IMR-90 (cell line): ENCODE data around the gene CDC14A. TPM values are rescaled to one million over a fixed set of nuclear protein-coding genes. Genes with fewer than 3 reads are reported as not detected.

Experiments
- ATAC-seq: fragments of 200-7000 bp; cut with Tn5 transposase; 2 replicates; pipeline ENCODE4 v1.9.1; 2020; ENCODE audit warnings: low read depth, mild to moderate bottlenecking, moderate library complexity
- BruUV-seq: library from RNA; stranded (reverse); fragments of 400-500 nt; replicated peaks from 2 replicates; lab custom pipeline; 2021; lab: Mats Ljungman, UMichigan
- CTCF ChIA-PET: fragments of 300-600 bp; formaldehyde crosslinking; extraction: SDS; loops from one replicate; lab custom pipeline; 2021; ENCODE audit warnings: antibody characterized with exemption; lab: Yijun Ruan, JAX
- POLR2A ChIA-PET: fragments of 300-600 bp; sonication (Branson Sonifier 250); formaldehyde crosslinking; loops from one replicate; lab custom pipeline; 2022; ENCODE audit warnings: antibody characterized with exemption; ENCODE audit not compliant: unreplicated experiment; lab: Charles Lee
- DNase-seq: peaks from one replicate; pipeline ENCODE4 v3.0.0; 2013
- H2AFZ ChIP-seq: replicated peaks from 2 replicates; pipeline ENCODE3; 2013; ENCODE audit warnings: low read length, mild to moderate bottlenecking; ENCODE audit not compliant: poor library complexity
- H2AK5ac ChIP-seq: 2 replicates; pipeline ENCODE4 v1.6.1; 2013; ENCODE audit warnings: low read depth, low read length, inconsistent platforms
- H2AK9ac ChIP-seq: replicated peaks from 2 replicates; pipeline ENCODE3; 2013; ENCODE audit warnings: mild to moderate bottlenecking, low read depth, low read length, moderate library complexity; ENCODE audit not compliant: poor library complexity
- H2BK120ac ChIP-seq: 2 replicates; pipeline ENCODE4 v1.6.1; 2013; ENCODE audit warnings: low read depth, low read length, inconsistent platforms
- H2BK15ac ChIP-seq: 3 replicates; pipeline ENCODE4 v1.6.1; 2013; ENCODE audit warnings: low read depth, low read length, inconsistent platforms
- H2BK20ac ChIP-seq: 2 replicates; pipeline ENCODE4 v1.6.1; 2013; ENCODE audit warnings: low read depth, mild to moderate bottlenecking, inconsistent platforms, low read length, moderate library complexity
- H2BK5ac ChIP-seq: 2 replicates; pipeline ENCODE4 v1.6.1; 2013; ENCODE audit warnings: mild to moderate bottlenecking, low read depth, low read length, inconsistent platforms; ENCODE audit not compliant: poor library complexity, severe bottlenecking
- H3K14ac ChIP-seq: replicated peaks from 2 replicates; pipeline ENCODE4 v1.6.1; 2013; ENCODE audit warnings: low read depth, low read length, inconsistent platforms
- H3K18ac ChIP-seq: 2 replicates; pipeline ENCODE4 v1.6.1; 2013; ENCODE audit warnings: low read depth, low read length, control low read depth
- H3K23ac ChIP-seq: 2 replicates; pipeline ENCODE4 v1.6.1; 2013; ENCODE audit warnings: low read depth, low read length, inconsistent platforms
- H3K27ac ChIP-seq: 2 replicates; pipeline ENCODE4 v1.5.1; 2013; ENCODE audit warnings: mild to moderate bottlenecking, control low read depth, low read length; ENCODE audit not compliant: insufficient read depth
- H3K27me3 ChIP-seq: 2 replicates; pipeline ENCODE4 v1.6.1; 2013; ENCODE audit warnings: low read length; ENCODE audit not compliant: control insufficient read depth, insufficient read depth
- H3K36me3 ChIP-seq: 2 replicates; pipeline ENCODE4 v1.6.1; 2013; ENCODE audit warnings: low read length, mixed read lengths; ENCODE audit not compliant: control insufficient read depth, insufficient read depth
- H3K4ac ChIP-seq: 2 replicates; pipeline ENCODE4 v1.6.1; 2013; ENCODE audit warnings: low read depth, low read length, inconsistent platforms
- H3K4me1 ChIP-seq: 2 replicates; pipeline ENCODE4 v1.6.1; 2013; ENCODE audit warnings: low read length, mixed read lengths; ENCODE audit not compliant: control insufficient read depth, insufficient read depth
- H3K4me2 ChIP-seq: 2 replicates; pipeline ENCODE4 v1.6.1; 2013; ENCODE audit warnings: low read depth, mild to moderate bottlenecking, control low read depth, low read length, moderate library complexity
- H3K4me3 ChIP-seq: 2 replicates; pipeline ENCODE4 v1.5.1; 2013; ENCODE audit warnings: low read depth, mild to moderate bottlenecking, control low read depth, low read length, moderate library complexity; ENCODE audit not compliant: insufficient read depth
- H3K56ac ChIP-seq: 2 replicates; pipeline ENCODE4 v1.6.1; 2013; ENCODE audit warnings: low read length, inconsistent platforms; ENCODE audit not compliant: insufficient read depth; ENCODE audit errors: extremely low read depth
- H3K79me1 ChIP-seq, 2 experiments: 2 replicates each; pipeline ENCODE4 v1.6.1; 2013; ENCODE audit warnings: low read length in 2 of 2, inconsistent platforms in 1 of 2, low read depth in 1 of 2
- H3K9ac ChIP-seq: 2 replicates; pipeline ENCODE4 v1.6.1; 2013; ENCODE audit warnings: low read depth, low read length, control low read depth
- H3K9me1 ChIP-seq: 2 replicates; pipeline ENCODE4 v1.6.1; 2013; ENCODE audit warnings: low read length, inconsistent platforms; ENCODE audit not compliant: insufficient read depth
- H3K9me3 ChIP-seq: 2 replicates; pipeline ENCODE4 v1.6.1; 2013; ENCODE audit warnings: low read length; ENCODE audit not compliant: control insufficient read depth, insufficient read depth
- H4K20me1 ChIP-seq: 2 replicates; pipeline ENCODE4 v1.6.1; 2013; ENCODE audit warnings: low read length, inconsistent platforms; ENCODE audit not compliant: insufficient read depth
- H4K5ac ChIP-seq: 2 replicates; pipeline ENCODE4 v1.6.1; 2013; ENCODE audit warnings: mild to moderate bottlenecking, low read depth, low read length, control low read depth
- H4K8ac ChIP-seq, 2 experiments: 2 replicates each; pipeline ENCODE4 v1.6.1; 2013; ENCODE audit warnings: low read depth in 2 of 2, low read length in 2 of 2, control low read depth in 1 of 2, inconsistent platforms in 1 of 2
- H4K91ac ChIP-seq: 2 replicates; pipeline ENCODE4 v1.6.1; 2013; ENCODE audit warnings: low read depth, low read length, inconsistent platforms; ENCODE audit not compliant: insufficient read depth
- BHLHE40 ChIP-seq: fragments of 150-350 bp; IDR thresholded peaks from 2 replicates; pipeline ENCODE4 v1.6.1; 2016; ENCODE audit warnings: mild to moderate bottlenecking, low read depth, low read length
- CEBPB ChIP-seq: IDR thresholded peaks from 2 replicates; pipeline ENCODE4 v1.6.1; 2012; ENCODE audit warnings: low read depth, low read length, improper control_type of control experiment
- CHD1 ChIP-seq: IDR thresholded peaks from 2 replicates; pipeline ENCODE4 v1.6.1; 2012; ENCODE audit warnings: low read depth, low read length, improper control_type of control experiment
- MAFK ChIP-seq: IDR thresholded peaks from 2 replicates; pipeline ENCODE4 v1.6.1; 2012; ENCODE audit warnings: low read depth, low read length, improper control_type of control experiment
- NFE2L2 ChIP-seq: fragments of 150-350 bp; IDR thresholded peaks from 2 replicates; pipeline ENCODE4 v1.6.1; 2016; ENCODE audit warnings: low read depth, mild to moderate bottlenecking, low read length
- POLR2A ChIP-seq: IDR thresholded peaks from 2 replicates; pipeline ENCODE4 v1.6.1; 2012; ENCODE audit warnings: mild to moderate bottlenecking, low read depth, low read length
- RAD21 ChIP-seq: IDR thresholded peaks from 2 replicates; pipeline ENCODE4 v1.6.1; 2012; ENCODE audit warnings: low read length, improper control_type of control experiment
- RCOR1 ChIP-seq: IDR thresholded peaks from 2 replicates; pipeline ENCODE4 v1.6.1; 2012; ENCODE audit warnings: mild to moderate bottlenecking, low read length, improper control_type of control experiment; ENCODE audit not compliant: insufficient replicate concordance
- RFX5 ChIP-seq: IDR thresholded peaks from 2 replicates; pipeline ENCODE4 v1.8.0; 2012; ENCODE audit warnings: low read depth, mild to moderate bottlenecking, low read length, moderate library complexity
- dilution Hi-C: fragments of 300-500 bp; cut with HindIII; formaldehyde crosslinking; loops from one replicate; pipeline ENCODE4 v1.14.3; 2018; ENCODE audit warnings: low sequenced_read_pairs; ENCODE audit not compliant: unreplicated experiment
- in situ Hi-C: fragments of 300-500 bp; cut with MboI; formaldehyde crosslinking; loops from 3 replicates; pipeline ENCODE4 v1.14.3; 2019; ENCODE audit warnings: low sequenced_read_pairs, inconsistent platforms, mixed read lengths
- intact Hi-C: fragments of 100-400 bp; cut with micrococcal nuclease; formaldehyde crosslinking; loops from 2 replicates; pipeline ENCODE4 v1.10.0; 2022
- polyA plus RNA-seq, 3 experiments: library from polyadenylated mRNA; depleted of rRNA; stranded (reverse); fragments of >200 nt; gene quantifications; 2 replicates each; pipeline ENCODE4 v1.2.3, GENCODE V29; 2012; ENCODE audit warnings: low replicate concordance in 1 of 3
- total RNA-seq: library from RNA; depleted of rRNA; stranded (reverse); fragments of >200 nt; gene quantifications from 2 replicates; pipeline ENCODE4 v1.2.3, GENCODE V29; 2012
- TF ChIP-seq, protein P1 (sequence below): fragments of 150-350 bp; IDR thresholded peaks from 2 replicates; pipeline ENCODE4 v1.6.1; 2016; ENCODE audit warnings: low read depth, mild to moderate bottlenecking, low read length, moderate library complexity, borderline replicate concordance
- TF ChIP-seq, protein P2 (sequence below): conservative IDR thresholded peaks from 2 replicates; pipeline ENCODE4 v1.5.1; 2012; ENCODE audit warnings: mild to moderate bottlenecking, low read depth, low read length, improper control_type of control experiment
- TF ChIP-seq, protein P3 (sequence below): fragments of 150-350 bp; IDR thresholded peaks from 2 replicates; pipeline ENCODE4 v1.6.1; 2017; ENCODE audit warnings: mild to moderate bottlenecking, antibody characterized with exemption, low read length, low read depth

Gene CDC14A
- total and polyA plus RNA-seq, 2 of the 4 experiments (the other 2 are of a cell fraction): 1.7 to 3.0 TPM

DNA sequence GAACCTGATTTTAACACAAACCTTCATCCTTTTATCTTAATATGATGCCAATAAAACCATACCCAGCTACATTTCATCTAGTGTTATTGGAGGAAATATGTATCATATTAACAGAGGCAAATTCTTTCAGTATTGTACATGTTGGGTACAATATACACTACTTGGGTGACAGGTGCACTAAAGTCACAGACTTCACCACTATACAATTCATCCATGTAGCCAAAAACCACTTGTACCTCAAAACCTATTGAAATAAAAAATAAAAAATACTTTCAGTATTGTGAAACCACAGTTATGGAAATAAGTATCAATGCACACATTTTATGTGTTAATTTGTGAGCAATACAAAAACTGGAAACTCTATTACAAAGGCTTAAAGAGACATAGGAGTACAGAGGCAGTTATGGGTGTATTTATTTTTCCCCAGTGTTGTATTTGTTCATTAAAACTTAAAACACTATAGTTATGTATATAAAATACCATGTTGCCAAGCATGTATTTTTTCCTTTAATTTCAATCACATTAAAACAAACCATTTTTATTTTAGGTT, 160.6 kb downstream of the CDC14A start:
- Histone ChIP-seq H2AK5ac (no peak overlapping the region), H2BK5ac (no peak overlapping the region), H4K91ac (no peak overlapping the region), H3K9me1 (peaks cover 3% of the 10 kb centered on the region), H3K18ac (no peak overlapping the region), H3K14ac (no peak overlapping the region), H2BK120ac (no peak overlapping the region), H3K9me3 (no peaks in the 10 kb centered on the region), H3K79me1 (peaks cover 0 to 3% of the 10 kb centered on the region in 2 experiments; a peak in 1 of 4 replicates), H2BK20ac (no peak overlapping the region), H3K36me3 (peaks cover 4% of the 10 kb centered on the region; the same call in 1 of the 2 replicates), H3K4me1 (peaks cover 6% of the 10 kb centered on the region), H2AFZ (no peak overlapping the region), H4K20me1 (no peaks in the 10 kb centered on the region), H3K4me2 (no peak overlapping the region), H3K23ac (no peak overlapping the region), H4K5ac (no peak overlapping the region), H3K56ac (no peak overlapping the region), H3K9ac (no peak overlapping the region), H2BK15ac (no peak overlapping the region), H3K4ac (no peak overlapping the region), H4K8ac (no peak overlapping the region), H3K27ac (no peak overlapping the region), H3K27me3 (no peaks in the 10 kb centered on the region), H2AK9ac (no peak overlapping the region), H3K4me3 (no peak overlapping the region)
- dilution Hi-C loops: no loop called here
- intact Hi-C loops: no loop called here
- no peak for DNase-seq
- TF ChIP-seq, protein P1, sequence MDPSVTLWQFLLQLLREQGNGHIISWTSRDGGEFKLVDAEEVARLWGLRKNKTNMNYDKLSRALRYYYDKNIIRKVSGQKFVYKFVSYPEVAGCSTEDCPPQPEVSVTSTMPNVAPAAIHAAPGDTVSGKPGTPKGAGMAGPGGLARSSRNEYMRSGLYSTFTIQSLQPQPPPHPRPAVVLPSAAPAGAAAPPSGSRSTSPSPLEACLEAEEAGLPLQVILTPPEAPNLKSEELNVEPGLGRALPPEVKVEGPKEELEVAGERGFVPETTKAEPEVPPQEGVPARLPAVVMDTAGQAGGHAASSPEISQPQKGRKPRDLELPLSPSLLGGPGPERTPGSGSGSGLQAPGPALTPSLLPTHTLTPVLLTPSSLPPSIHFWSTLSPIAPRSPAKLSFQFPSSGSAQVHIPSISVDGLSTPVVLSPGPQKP: no peak
- TF ChIP-seq RFX5 (no peak), RAD21 (no peak), MAFK (no peak), POLR2A (no peak), RCOR1 (no peak), BHLHE40 (no peak), CEBPB (no peak), NFE2L2 (no peak), CHD1 (no peak)
- TF ChIP-seq, protein P2, sequence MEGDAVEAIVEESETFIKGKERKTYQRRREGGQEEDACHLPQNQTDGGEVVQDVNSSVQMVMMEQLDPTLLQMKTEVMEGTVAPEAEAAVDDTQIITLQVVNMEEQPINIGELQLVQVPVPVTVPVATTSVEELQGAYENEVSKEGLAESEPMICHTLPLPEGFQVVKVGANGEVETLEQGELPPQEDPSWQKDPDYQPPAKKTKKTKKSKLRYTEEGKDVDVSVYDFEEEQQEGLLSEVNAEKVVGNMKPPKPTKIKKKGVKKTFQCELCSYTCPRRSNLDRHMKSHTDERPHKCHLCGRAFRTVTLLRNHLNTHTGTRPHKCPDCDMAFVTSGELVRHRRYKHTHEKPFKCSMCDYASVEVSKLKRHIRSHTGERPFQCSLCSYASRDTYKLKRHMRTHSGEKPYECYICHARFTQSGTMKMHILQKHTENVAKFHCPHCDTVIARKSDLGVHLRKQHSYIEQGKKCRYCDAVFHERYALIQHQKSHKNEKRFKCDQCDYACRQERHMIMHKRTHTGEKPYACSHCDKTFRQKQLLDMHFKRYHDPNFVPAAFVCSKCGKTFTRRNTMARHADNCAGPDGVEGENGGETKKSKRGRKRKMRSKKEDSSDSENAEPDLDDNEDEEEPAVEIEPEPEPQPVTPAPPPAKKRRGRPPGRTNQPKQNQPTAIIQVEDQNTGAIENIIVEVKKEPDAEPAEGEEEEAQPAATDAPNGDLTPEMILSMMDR: no peak
- TF ChIP-seq, protein P3, sequence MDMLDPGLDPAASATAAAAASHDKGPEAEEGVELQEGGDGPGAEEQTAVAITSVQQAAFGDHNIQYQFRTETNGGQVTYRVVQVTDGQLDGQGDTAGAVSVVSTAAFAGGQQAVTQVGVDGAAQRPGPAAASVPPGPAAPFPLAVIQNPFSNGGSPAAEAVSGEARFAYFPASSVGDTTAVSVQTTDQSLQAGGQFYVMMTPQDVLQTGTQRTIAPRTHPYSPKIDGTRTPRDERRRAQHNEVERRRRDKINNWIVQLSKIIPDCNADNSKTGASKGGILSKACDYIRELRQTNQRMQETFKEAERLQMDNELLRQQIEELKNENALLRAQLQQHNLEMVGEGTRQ: no peak
- BruUV-seq: no TSS peak
- CTCF ChIA-PET: no interaction called here
- POLR2A ChIA-PET: no interaction called here
- ATAC-seq: no peak
- in situ Hi-C loops: no loop called here
